HG02938 (cell line): ENCODE results near the gene TXNRD3.
A peak's percentile ranks its signal among the peaks of the same experiment; 100 is the strongest.

ENCODE experiments used
- ATAC-seq: cut with Tn5 transposase; IDR thresholded peaks from one replicate; pipeline ENCODE4 v1.9.1; 2021; ENCODE audit warnings: mild to moderate bottlenecking, moderate library complexity; ENCODE audit not compliant: unreplicated experiment

The TXNRD3 gene

DNA sequence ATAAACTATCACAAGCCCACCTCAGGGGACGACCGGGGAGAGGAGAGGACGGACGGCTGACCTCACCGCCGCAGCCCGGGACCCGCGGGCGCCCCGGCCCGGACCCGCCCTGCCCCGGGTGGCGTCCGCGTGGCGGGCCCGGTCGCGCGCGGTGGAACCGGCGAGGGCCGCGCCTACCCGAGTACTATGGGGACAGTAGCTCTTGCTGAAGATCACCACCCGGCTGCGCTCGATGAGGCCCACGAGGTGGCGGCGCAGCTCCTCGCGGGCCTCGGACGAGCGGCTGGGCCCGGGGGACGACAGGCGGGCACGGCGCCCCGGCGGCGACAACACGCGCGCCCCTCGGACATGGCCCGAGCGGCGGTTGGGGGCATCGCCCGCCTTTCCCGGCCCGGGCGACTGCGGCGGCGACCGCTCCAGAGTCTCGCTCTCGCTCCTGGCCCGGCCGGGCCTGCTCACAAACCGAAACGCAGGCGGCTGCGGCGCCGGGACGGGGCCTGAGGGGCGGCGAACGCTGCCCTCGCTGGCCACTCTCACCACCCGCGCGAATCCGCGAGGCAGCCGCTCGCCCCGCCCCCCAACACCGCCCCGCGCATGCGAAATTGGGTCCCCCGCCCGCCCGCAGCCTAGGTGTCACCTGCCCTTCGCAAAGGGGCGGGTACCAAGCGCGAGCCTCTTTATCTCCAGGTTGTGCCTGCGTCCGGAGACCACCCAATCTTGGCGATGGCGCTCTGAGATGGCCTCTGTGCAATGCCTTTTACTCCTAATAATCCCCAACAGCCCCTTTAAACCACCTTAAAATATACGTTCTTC lies at the start of gene TXNRD3:
TXNRD3 (minus strand) TSS at position 554 of the 813 bp plus-strand sequence.
- ATAC-seq: no peak

DNA sequence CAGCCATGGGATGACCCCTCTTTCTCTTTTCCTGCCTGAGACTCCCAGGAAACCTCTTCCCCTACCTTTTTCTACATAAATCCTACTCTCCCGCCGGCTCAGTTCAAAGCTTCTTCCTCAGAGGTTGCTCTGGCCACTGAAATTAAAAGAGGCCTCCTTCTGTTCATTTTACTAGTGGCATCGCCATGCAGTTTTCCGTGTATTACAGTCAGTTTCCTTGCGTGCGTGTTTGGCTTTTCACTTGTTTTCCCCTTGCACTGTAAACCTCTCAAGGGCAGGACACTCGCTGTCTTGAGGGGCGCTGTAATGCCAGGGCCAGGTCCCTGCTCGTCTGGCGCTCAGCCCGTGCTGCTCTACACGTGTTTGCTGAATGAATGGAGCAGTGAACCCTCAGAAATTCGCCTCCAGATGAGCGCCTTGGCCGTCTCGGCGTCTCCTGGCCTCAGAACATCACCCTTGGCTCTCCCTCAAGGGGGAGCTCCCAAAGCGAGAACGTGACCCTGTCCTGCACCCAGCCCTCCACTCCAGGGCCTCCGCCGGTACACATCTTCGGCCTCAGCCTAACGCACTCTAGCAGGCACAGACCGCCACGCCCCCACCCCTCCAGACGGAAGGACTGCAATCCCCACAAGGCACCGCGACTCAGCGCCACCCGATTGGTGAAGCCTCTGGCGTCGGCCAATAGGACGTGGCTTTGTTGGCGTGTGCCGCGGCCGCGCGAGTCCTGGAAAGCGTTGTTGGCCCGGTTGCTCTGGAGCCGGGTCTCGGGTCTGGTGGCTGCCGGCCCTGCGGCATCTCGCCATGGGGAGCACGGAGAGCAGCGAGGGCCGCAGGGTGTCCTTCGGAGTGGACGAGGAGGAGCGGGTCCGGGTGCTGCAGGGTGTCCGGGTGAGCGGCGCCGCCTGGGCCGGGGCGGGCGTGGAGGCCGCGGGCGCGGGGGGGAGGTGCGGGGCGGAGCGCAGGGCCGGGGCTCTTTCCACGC lies 48.9 kb upstream of the TXNRD3 start, which contains the start of gene CHCHD6:
CHCHD6 (plus strand) TSS at position 729 of the 982 bp plus-strand sequence; CDS start at position 802, 73 bp downstream.
- ATAC-seq: peak; percentile 95

DNA sequence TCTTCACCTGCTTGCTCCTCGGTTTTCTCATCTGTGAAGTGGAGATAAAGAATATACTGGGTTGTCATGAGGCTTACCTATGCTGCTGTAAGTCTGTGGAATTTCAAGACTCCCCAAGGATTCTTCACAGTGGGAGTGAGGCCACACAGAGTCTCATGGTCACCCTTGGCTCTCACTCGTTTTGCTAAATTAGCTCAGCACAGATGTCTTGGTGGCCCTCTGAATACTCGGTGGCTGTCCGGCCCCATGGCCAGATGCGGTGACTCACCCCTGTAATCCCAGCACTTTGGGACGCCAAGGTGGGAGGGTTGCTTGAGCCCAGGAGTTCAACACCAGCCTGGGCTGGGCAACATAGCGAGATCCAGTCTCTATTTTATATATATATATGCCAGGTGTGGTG lies 44.1 kb upstream of the TXNRD3 start:
- no peak for ATAC-seq

DNA sequence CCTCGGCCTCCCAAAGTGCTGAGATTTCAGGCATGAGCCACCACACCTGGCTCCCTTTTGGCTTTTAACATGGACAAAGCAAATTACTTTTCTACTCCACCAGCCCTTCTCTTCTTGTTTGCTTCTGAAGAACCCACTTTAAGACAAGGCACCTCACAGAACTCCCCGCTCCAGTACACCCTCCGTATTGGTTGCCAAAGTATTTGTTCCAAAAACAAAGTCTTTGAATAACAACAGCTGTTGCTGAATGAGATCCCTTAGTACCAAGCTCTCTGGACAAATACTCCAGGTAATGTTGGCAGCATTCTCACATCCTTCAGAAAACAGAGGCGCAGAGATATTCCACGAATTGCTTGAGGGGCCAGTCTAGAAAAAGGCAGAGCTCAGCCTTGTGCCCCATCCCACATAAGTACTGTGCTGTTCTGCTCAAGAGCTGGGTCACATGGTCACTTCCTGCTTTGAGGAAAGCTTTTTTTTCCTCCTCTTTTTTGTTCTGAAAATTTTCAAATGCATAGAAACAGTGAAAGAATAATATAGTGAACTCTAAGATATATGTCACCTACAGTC lies 41.9 kb upstream of the TXNRD3 start:
- ATAC-seq: no peak

DNA sequence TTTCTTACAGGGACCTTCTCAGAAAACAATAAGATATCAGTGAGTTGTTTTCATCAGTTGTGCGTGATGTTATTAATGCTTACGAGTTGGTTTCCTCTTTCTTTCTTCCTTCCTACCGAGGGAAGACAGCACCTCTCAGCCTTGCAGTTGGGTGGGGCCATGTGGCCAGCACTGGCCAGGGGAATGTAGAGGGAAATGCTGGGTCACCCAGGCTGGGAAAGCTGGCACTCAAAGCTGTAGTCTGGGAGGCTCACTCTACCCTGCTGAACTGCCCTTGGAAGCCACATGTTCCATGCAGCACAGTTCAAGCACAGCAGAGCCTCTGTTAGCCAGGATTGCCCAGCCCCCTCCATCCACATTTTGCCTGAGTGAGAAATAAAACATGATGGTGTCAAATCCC lies 39.0 kb upstream of the TXNRD3 start:
- no peak for ATAC-seq

DNA sequence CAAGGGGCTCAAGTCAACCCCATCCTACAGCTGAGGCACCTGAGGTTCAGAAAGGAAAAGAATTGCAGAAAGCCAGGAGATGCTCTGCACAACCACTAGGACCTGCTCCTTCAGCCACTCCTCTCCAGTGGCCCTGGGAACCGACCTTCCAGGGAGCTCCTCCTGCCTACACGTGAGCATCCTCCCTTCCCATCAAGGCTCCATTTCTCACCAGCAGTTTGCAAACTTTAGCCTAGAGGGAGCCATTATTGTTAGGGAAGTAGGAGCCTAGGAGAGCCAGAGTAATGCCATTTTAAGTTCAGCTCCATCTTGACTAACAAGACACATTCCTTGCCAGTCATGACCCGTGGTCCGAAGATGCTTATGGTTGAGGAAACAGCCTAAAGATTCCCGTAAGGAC lies 37.9 kb upstream of the TXNRD3 start:
- no peak for ATAC-seq

DNA sequence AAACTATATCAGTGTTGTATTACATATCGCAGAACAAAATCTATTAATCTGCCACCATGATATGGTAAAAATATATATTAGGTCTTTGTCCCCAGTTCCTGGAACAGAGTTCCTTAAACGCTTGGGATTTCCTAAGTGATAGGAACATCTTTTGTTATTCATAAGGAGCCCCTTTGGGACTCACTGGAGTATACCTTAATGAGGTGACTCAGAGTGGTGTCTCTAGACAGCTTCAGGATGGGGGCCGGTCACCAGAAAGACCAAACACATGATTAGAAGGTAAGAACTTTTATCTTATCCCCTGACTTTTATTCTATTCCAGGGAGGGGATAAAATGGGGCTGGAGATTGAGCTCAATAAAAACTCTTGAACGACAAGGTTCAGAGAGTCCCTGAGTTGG lies 36.8 kb upstream of the TXNRD3 start:
- no peak for ATAC-seq

DNA sequence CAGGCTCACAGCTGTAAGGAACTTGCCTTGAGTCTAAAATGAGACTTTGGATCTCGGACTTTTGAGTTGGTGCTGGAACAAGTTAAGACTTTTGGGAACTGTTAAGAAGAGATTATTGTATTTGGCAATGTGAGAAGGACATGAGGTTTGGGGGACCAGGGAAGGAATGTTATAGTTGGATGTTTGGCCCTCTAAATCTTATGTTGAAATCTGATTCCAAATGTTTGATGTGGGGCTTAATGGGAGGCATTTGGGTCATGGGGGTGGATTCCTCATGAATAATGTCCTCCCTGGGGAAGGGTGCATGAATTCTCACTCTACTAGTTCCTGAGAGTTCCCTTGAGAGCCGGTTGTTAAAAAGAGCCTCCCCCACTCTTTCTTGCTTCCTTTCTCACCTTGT lies 30.6 kb upstream of the TXNRD3 start:
- ATAC-seq: no peak

DNA sequence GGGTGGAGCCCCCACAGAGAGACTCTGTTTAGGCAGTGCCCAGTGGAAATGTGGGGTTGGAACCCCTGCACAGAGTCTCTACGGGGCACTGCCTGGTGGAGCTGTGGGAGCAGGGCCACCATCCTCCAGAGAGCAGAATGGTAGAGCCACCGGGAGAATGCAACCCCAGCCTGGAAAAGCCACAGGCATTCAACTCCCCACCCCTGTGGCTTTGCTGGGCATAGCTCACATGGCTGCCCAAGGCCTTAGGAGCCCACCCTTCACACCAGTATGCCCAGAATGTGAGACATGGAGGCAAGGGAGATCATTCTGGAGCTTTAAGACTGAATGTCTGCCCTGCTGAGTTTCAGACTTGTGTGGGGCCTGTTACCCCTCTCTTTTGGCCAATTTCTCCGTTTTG lies 30.1 kb upstream of the TXNRD3 start:
- no peak for ATAC-seq

DNA sequence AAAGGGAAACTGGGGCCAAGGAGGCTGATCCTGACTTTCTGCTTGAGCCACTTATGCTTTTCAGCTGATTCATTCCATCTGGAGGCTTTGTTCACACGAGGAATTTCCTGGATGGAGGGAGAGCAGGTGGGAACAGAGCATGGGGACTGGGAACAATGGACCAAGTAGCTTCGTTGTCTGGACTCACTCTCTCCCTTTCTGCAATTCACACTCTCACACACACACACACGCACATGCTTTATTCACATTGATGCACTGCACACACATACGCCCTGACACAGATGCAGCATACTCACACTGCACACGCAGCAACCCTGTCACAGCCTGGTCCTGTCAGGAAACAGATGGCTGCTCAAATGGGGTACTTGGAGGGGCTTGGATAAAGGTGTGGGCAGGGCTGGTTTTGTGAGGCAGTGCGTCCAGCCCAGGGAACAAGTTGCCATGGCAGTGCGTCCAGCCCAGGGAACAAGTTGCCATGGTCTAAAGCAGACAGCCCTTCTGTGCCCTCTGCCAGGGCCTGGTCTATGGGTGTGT lies 29.4 kb upstream of the TXNRD3 start:
- no peak for ATAC-seq

DNA sequence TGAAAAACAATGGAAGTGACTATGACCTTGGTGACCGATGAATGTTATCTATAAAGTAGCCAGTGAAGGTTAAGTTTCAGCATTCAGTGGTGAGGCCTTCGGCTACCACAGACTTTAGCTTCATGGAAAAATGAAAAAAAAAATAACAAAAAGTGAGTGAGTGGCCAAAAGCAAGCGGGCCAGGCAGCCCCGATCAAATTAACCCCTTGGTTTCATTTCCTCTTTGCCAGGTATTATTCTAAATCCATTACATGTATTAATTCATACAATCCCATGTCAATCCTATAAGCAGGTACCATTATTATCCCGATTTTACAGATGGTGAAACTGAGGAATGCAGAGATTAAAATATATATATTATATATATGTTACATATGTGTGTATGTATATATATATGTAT lies 28.1 kb upstream of the TXNRD3 start:
- ATAC-seq: no peak

DNA sequence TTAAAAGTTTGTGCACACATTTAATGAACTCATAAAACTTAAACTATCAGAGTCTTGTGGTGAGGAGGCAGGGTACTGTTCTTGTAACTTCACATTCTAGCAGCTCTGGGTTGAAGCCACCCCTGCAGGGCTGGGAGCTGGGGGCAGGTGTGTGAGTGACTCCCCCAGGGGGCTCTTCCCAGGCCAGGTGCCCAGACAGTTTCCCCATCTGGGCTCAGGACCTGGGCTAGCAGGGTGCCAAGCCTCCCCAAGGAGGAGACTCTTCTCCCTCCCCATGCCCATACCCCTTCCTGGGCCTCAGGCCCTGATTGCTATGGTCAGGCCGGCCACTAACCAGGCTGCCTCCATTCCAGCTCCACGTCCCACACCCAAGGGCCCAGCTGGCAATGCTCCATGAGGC lies 27.1 kb upstream of the TXNRD3 start:
- no peak for ATAC-seq

DNA sequence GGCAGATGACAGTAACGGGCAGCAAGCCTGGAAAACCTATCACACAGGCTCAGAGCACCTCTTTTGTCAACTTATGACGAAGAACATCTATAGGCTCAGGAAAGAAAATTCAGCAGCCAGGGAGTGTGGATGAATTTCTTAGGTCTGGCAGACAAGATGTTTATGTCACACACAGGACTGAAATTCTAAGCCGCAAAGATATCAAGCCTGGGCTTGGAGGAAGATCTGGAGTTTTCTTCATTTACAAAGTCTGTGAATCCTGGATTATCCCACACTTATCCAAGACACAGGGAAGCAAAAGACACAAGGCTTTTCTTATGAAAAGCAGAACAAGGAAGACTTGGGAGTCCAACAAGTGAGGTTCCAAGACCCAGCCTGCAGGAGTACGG lies 25.7 kb upstream of the TXNRD3 start:
- no peak for ATAC-seq

DNA sequence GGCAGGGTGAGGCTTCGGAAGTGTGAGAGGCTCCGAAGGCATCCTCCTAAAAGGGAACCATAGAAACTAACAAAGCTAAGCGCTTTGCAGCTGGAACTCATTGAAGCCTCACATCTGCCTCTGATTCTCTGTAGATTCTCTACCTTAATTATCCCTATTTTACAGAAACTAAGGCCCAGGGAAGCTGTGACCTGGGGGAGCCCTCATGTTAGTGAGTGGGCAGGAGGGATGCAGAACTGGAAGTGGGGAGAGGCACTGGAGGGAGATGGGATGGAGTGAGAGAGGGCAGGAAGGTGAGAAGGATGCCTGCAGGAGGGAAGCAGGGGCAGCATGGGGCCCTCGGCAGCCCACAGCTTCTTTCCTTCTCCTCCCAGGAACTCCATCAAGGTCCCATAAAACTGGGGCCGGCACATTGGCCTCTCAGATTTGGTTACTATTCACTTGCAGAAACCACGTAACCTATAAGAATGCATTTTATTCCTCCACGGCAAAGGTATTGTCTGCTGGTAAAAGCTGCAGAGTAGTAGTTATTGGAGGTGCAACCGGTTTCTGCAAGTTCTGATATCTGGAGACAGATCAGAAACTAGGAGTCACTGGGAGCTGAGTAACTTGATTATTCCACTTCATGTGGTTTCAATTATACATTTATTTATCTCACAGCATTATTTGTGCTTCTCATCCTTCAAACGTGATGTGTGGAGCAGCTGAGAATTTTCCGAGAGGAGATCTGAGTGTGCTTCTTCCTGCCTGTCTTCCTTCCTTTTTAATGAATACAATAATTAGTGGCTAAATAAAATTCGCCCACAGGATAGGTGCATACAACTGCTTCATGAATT lies 25.1 kb upstream of the TXNRD3 start:
- no peak for ATAC-seq

DNA sequence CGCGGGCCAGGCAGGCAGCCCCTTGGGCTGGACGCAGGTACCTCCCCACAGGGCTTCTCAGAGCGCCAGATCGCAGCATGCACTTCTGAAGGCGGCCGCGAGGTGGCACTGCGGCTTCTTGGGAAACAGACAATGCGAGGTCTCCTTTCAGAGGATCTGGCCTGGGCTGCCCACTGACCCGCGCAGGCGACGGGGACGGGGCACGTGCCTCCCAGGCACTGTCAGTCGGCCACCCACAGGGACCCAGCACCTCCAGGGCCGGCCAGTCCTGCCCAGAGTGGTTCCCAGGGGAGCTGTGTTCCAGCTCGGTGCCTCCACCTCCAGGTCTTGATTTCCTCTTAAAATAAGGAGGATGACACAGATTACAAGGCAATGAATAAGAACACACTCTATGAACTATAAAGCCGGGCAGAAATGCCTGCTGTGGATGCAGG lies 24.4 kb upstream of the TXNRD3 start:
- no peak for ATAC-seq

DNA sequence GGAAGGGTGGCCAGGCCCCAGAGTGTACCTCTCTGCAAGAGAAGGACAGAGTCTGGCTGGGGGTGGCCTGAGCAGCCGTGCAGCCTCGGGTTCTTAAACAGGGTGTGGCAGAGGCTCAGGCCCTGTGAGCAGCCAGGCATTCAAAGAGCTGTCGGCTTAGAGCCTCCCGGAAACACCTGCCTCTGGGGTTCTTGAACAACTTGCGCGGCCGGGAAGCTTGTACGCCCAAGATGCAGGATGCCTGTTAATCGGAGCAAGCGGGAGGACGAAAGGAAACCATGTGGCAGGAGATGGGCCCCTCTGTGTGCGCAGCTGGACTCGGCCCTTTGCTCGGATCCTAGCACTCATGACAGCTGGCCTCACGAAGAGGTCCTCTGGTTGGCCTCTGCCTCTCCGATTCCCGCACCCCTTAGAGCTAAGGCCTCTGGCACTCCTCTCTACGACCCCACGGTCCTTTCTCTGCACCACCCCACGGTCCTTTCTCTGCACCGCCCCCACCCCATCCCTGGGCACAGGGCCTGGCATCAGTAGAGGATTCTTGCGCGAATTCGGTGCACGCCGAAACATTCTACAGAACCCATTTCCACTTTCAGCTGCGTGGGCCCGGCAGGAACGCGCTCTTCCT lies 23.9 kb upstream of the TXNRD3 start:
- ATAC-seq: no peak

DNA sequence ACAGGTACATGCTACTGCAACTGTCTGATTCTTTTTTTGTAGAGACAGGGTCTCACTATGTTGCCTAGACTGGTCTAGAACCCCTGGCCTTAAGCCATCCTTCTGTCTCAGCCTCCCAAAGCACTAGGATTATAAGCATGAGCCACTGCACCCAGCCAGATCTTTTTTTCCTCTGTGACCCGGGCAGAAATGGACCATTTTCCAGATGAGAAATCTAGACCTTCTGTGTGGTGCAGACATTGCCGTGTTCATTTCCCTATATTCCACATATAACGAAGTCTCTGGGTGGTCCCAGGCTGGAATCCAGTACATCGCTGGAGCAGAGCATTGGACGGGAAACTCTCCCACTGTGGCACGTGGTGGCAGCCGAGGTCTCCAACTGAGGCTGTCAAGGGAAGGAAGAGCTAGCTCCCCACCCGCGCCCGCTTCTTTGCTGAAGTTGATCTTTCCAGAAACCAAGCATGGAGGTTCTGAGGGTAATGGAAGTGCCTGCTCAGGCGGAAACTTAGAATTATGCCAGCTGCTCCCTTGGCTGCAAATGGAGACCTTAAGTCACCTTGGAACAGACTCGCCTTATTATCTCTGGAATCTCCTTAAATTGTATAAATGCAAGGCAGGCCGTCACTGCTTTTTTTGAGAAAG lies 23.1 kb upstream of the TXNRD3 start:
- no peak for ATAC-seq

DNA sequence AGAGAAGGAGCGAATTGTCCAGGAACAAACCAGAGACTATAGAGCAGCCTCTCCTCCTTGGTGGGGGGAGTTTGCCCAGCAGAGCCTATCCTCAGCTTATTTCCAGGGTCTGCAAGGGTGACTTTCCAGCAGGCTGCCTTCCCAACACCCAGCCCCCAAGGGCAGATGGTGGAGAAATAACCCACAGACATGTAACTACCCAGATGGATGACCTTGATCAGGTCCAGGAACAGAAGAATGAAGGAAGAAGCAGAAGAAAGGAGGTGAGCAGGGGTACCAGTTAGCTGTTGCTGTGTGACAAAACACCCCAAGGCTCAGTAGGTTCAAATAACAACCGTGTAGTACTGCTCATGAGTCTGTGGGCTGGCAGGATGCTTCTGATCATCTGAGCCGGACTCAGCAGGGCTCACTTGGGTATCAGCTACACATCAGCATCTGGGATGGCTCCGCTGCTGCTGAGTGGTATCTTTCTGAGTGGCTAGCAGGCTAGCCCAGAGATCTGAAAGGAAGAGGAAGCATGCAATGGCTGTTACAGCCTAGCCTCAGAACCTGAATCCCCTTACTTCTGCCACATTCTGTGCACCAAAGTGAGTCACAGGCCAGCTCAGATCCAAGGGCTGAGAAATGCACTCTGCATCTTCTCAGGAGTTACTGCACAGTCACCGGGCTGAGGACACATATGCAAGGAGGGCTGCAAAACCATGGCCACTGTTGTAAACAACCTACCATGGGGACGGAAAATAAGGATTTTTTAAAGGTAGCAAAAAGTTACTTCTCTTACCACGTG lies 22.2 kb upstream of the TXNRD3 start:
- no peak for ATAC-seq

DNA sequence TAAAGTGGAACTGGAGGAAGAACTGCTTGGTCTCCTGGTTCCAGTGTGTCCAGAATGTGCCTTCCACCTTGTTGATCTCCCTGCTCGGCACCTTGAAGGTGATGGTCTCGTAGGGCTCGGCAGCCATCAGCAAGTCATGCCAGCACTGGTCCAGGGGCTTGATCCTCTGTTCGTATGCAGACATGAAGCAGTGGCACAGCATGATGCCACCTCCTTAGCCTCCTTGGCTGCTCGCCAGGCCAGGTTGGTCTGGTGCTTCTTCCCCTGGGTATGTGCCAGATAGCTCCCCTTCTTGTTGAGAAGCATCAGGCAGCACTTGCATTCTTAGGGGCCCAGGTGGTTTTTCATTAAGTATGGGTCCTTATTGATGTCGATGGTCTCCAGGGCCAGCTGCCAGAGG lies 17.8 kb upstream of the TXNRD3 start:
- ATAC-seq: no peak
